Suprapubic skin (tissue), 4 donors: Measurements from ENCODE around the gene SOX21. TPM values are rescaled to one million over a fixed set of nuclear protein-coding genes. Genes with fewer than 3 reads are reported as not detected.

Experiments used
- DNase-seq, 2 donors: peaks; one replicate each; pipeline ENCODE4 v3.0.0-alpha.2; 2019; ENCODE audit warnings: low spot score in 2 of 2
- H3K27ac ChIP-seq: fragments of 200-600 bp; sonication (generic); one replicate; pipeline ENCODE4 v1.5.1; 2019
- H3K27me3 ChIP-seq: fragments of 200-600 bp; sonication (generic); one replicate; pipeline ENCODE4 v1.5.1; 2019
- H3K36me3 ChIP-seq: fragments of 200-600 bp; sonication (generic); one replicate; pipeline ENCODE4 v1.5.1; 2019
- H3K4me1 ChIP-seq: fragments of 200-600 bp; sonication (generic); one replicate; pipeline ENCODE4 v1.5.1; 2019
- H3K4me3 ChIP-seq: fragments of 200-600 bp; sonication (generic); one replicate; pipeline ENCODE4 v1.5.1; 2019; ENCODE audit warnings: mild to moderate bottlenecking
- H3K9me3 ChIP-seq: fragments of 200-600 bp; sonication (generic); one replicate; pipeline ENCODE4 v1.5.1; 2019
- EP300 ChIP-seq: sonication (generic); formaldehyde crosslinking; IDR thresholded peaks from one replicate; pipeline ENCODE4 v1.6.1; 2017; ENCODE audit warnings: antibody characterized with exemption
- POLR2A ChIP-seq, 2 donors: fragments of 450-650 bp; IDR thresholded peaks; one replicate each; pipeline ENCODE4 v1.6.1; 2017; ENCODE audit warnings: antibody characterized with exemption in 2 of 2, mild to moderate bottlenecking in 2 of 2, moderate library complexity in 2 of 2
- POLR2AphosphoS5 ChIP-seq, 3 donors: sonication (generic); formaldehyde crosslinking; IDR thresholded peaks; one replicate each; pipeline ENCODE4 v1.6.1; 2017; ENCODE audit warnings: antibody characterized with exemption in 3 of 3
- WGBS: methylation state at CpG from one replicate; pipeline ENCODE4 v1.1.5; 2018; 5-methylcytosine and 5-hydroxymethylcytosine counted together
- total RNA-seq, 4 donors: library from RNA; depleted of rRNA; stranded (reverse); fragments of >200 nt; gene quantifications; one replicate each; pipeline ENCODE4 v1.1.0, GENCODE V29; 2016
- TF ChIP-seq, protein P1 (sequence below), 2 donors: fragments of 200-600 bp in 1 of 2; fragments of 450-650 bp in 1 of 2; sonication (generic) in 1 of 2; IDR thresholded peaks; one replicate each; pipeline ENCODE4 v1.5.1; 2016 to 2019; ENCODE audit warnings: antibody characterized with exemption in 2 of 2, mild to moderate bottlenecking in 1 of 2, moderate library complexity in 1 of 2

The SOX21 gene
- total RNA-seq, 4 donors from 2014 or later: 9.8 to 25.1 (median 17.3) TPM

DNA sequence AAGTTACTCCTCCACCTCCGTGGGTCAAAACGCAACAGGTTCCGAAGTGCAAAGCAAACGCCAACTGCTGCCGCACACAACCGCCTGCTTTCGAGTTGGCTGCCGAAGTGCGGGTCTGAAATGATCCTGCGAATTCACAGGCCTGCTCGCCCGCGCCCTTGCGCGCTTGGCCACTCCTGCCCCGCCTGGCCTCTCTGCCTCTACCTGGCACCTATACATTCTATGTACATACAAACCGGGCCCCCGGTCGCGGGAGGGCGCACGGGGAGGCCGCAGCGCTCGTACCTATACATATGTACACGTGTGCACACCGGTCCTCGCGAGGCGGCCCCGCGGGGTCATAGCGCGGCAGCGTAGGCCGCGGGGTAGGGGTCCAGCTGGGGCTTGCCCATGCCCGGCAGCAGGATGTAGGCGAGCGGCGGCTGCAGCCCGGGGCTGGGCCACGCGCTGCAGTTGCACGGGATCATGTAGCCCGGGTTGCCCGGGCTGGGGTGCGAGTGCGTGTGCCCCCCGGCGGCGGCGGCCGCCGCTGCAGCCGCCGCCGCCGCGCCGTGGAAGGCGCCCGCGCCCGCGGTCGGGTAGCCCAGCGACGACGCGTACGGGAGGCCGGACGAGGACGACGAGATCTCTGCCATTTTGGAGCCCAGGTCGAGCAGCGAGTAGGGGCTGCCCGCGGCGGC, 1.3 kb downstream of the SOX21 start:
- peak overlapping the region; percentile 56 for H3K4me3 ChIP-seq
- peaks cover 88% of the 10 kb centered on the region for H3K27me3 ChIP-seq
- H3K9me3 ChIP-seq: no peaks in the 10 kb centered on the region
- no peak for TF ChIP-seq POLR2AphosphoS5 (IDR thresholded peaks at IDR 0.05)
- TF ChIP-seq, protein P1, sequence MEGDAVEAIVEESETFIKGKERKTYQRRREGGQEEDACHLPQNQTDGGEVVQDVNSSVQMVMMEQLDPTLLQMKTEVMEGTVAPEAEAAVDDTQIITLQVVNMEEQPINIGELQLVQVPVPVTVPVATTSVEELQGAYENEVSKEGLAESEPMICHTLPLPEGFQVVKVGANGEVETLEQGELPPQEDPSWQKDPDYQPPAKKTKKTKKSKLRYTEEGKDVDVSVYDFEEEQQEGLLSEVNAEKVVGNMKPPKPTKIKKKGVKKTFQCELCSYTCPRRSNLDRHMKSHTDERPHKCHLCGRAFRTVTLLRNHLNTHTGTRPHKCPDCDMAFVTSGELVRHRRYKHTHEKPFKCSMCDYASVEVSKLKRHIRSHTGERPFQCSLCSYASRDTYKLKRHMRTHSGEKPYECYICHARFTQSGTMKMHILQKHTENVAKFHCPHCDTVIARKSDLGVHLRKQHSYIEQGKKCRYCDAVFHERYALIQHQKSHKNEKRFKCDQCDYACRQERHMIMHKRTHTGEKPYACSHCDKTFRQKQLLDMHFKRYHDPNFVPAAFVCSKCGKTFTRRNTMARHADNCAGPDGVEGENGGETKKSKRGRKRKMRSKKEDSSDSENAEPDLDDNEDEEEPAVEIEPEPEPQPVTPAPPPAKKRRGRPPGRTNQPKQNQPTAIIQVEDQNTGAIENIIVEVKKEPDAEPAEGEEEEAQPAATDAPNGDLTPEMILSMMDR (IDR thresholded peaks at IDR 0.05): peak in 1 of 2 donors; percentile 12
- 0% methylated on average over 22 of the region's 81 CpGs for WGBS
- H3K36me3 ChIP-seq: no peaks in the 10 kb centered on the region
- peaks cover 40% of the 10 kb centered on the region for H3K4me1 ChIP-seq
- H3K27ac ChIP-seq: peak overlapping the region; percentile 81
- peak in 1 of 2 donors; percentile 60 for DNase-seq

DNA sequence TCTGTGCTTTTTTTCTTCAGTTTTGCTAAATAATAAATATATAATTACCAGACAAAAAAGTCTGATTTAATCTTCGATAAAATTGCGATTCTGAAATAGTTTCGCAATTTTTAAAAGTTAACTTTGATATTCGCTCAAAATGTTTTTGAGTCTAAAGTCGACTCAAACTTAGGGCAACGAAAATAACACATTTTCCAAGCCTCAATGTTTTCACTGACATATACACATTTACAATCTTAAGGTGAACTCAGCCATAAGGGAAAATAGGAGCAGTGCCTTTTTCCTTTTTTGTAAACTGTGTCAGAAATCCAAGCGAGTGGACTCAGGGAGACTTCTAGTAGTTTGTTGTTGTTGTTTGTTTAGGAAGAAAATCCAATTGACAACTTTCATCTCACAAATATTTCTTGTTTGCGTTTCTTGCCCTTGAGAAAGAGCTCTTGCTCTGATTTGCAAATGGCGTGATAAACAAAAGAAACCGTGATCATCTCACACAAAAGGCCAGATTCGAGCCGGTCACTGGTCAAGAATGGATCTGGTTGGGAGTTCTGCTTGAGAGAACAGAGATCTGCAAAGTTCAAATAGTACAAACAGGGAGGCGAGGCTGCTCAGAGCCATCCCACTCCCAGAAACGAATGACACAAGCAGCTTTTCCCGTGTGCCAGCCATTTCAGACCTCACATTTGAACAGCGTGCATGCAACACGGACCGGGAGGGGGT, 2.1 kb downstream of the SOX21 start:
- 11% methylated on average over 18 of the region's 18 CpGs for WGBS
- Histone ChIP-seq H3K36me3 (no peaks in the 10 kb centered on the region), H3K4me3 (peak overlapping the region; percentile 56), H3K27ac (peak overlapping the region; percentile 81), H3K9me3 (no peaks in the 10 kb centered on the region), H3K4me1 (peaks cover 40% of the 10 kb centered on the region), H3K27me3 (peaks cover 95% of the 10 kb centered on the region)
- DNase-seq: no peak
- TF ChIP-seq, protein P1 (IDR thresholded peaks at IDR 0.05): no peak
- TF ChIP-seq POLR2AphosphoS5 (IDR thresholded peaks at IDR 0.05) (no peak), POLR2A (IDR thresholded peaks at IDR 0.05) (no peak), EP300 (no peak)

DNA sequence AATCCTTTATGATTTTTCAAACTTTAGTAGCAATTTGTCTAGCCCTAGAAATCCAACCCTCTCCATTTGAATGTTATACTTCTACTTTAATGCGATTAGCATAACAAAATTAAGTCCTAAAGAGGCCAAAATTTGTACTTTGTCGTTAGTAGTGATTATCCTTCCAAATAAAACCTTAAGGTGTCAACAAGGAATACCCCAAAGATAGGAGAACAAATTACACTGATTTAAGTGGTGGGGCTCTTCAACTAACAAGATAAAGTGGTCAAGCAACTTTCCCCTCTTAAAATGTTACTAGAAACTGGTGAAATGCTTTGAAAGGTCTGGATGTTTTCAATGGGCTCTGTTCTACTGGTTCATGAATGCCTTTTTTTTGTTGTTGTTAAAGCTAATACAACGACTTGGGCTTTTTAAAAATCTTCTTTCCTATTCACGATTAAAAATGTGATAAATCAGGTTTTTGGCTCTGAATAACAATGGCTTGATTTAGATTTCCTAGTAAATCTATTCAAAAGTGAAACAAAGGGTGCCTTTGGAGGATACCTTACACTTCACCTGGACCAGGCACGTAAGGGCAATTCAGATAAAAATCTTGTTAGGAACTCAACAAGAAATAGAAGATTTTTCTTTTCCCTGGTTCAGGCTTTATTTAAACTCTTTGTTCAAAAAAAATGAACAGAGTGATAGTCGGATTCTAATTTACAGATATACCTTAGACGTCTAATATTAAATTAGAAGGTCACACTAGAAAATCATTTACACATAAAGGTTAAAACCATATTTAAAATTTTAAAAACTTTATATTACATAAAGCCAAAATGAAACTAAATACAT, 3.1 kb downstream of the SOX21 start:
- Histone ChIP-seq H3K27me3 (peaks cover 99% of the 10 kb centered on the region), H3K36me3 (no peaks in the 10 kb centered on the region), H3K4me1 (peaks cover 40% of the 10 kb centered on the region), H3K4me3 (peak overlapping the region; percentile 56), H3K9me3 (no peaks in the 10 kb centered on the region), H3K27ac (no peak overlapping the region)
- TF ChIP-seq, protein P1 (IDR thresholded peaks at IDR 0.05): no peak
- TF ChIP-seq POLR2AphosphoS5 (IDR thresholded peaks at IDR 0.05) (no peak), POLR2A (IDR thresholded peaks at IDR 0.05) (no peak), EP300 (no peak)
- no peak for DNase-seq
- 18% methylated on average over 7 of the region's 7 CpGs for WGBS

DNA sequence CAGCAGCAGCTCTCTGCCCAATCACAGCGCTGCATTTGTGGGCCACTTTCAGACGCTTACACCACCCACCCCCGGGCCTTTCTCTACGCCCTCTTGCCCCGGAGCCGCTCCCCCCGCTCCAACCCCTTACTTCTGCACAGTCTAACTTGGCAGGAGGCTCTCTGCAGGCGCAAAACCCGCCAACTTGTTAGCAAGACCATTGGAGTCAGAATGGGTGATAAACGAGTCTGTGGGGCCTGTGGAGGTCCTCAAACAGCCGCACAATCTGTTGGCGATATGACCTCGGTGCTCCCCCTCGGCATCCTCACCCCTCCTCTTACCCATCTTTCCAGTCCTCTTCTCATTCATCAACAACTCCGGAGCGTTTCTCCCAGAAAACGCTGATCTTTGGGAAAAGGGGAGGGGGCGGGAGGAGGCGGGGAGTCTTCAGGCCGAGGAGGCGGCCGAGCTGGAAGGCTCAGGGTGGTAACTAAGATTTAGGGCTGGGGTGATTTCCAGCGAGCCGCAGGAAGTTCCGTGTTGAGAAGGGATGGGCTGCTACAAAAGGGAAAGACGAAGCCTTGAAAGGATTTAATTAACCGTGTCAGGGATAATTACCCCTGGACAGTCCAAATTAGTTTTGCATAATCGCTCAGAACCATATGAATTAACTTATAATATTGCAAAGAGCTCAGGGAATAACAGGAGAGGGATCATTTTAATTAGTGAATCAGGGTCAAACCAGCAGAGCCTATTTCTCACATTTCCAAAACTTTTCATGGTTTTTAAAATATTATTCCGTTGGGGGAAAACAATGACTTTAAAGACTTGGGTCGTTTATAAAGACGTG, 4.1 kb downstream of the SOX21 start:
- DNase-seq: no peak
- Histone ChIP-seq H3K4me3 (peak overlapping the region; percentile 35), H3K27ac (no peak overlapping the region), H3K27me3 (peaks cover 99% of the 10 kb centered on the region), H3K9me3 (no peaks in the 10 kb centered on the region), H3K4me1 (peaks cover 40% of the 10 kb centered on the region), H3K36me3 (no peaks in the 10 kb centered on the region)
- TF ChIP-seq POLR2A (IDR thresholded peaks at IDR 0.05) (no peak), POLR2AphosphoS5 (IDR thresholded peaks at IDR 0.05) (no peak), EP300 (no peak)
- TF ChIP-seq, protein P1 (IDR thresholded peaks at IDR 0.05): no peak
- WGBS: 10% methylated on average over 31 of the region's 31 CpGs
